K562 (cell line): ENCODE measurements around the gene SACS. TPM values are rescaled to one million over a fixed set of nuclear protein-coding genes. Genes with fewer than 3 reads are reported as not detected.

ENCODE experiments used
- ATAC-seq: fragments of 200-7000 bp; cut with Tn5 transposase; 3 replicates; pipeline ENCODE4 v1.9.1; 2020; ENCODE audit warnings: moderate library complexity
- BruUV-seq: library from RNA; stranded (reverse); fragments of 400-500 nt; replicated peaks from 2 replicates; lab custom pipeline; 2021; lab: Mats Ljungman, UMichigan
- CTCF ChIA-PET: fragments of 300-600 bp; formaldehyde crosslinking; extraction: SDS; loops from one replicate; lab custom pipeline; 2021; ENCODE audit warnings: low intra/inter-chr PET ratio; lab: Yijun Ruan, JAX
- POLR2A ChIA-PET: fragments of 300-600, 350-650 bp; sonication (Branson Sonifier 250); formaldehyde crosslinking; extraction: SDS; loops from one replicate; lab custom pipeline; 2021; ENCODE audit warnings: antibody characterized with exemption, inconsistent platforms; lab: Yijun Ruan, JAX
- DNase-seq, 4 experiments: peaks; one replicate each; pipeline versions ENCODE4 v3.0.0 to v3.0.0-alpha.2; 2011 to 2018; ENCODE audit warnings: low spot score in 3 of 4, mixed read lengths in 3 of 4; ENCODE audit errors: extremely low read depth in 1 of 4
- FAIRE-seq: peaks from 2 replicates; lab custom pipeline; 2011; peaks lifted over from hg19 to GRCh38; lab: Jason Lieb, UNC
- H2AFZ ChIP-seq: 2 replicates; pipeline ENCODE4 v1.6.0; 2011; ENCODE audit warnings: low read depth, low read length, control low read depth, inconsistent platforms
- H3K27ac ChIP-seq: fragments of 200-600 bp; 3 replicates; pipeline ENCODE4 v1.8.0; 2011; ENCODE audit warnings: low read depth, mild to moderate bottlenecking, control low read depth, inconsistent platforms, low read length, moderate library complexity, mixed read lengths; ENCODE audit errors: extremely low read depth
- H3K27me3 ChIP-seq, 2 experiments: fragments of 300-600 bp in 1 of 2; 2 replicates in 1 of 2; 3 replicates in 1 of 2; pipeline versions ENCODE4 v1.6.0 to v1.8.0; 2011; ENCODE audit warnings: inconsistent platforms in 2 of 2, low read length in 2 of 2, mild to moderate bottlenecking in 1 of 2, mixed read lengths in 1 of 2, moderate library complexity in 1 of 2; ENCODE audit not compliant: control insufficient read depth in 2 of 2, insufficient read depth in 2 of 2
- H3K36me3 ChIP-seq: fragments of 300-600 bp; 3 replicates; pipeline ENCODE4 v1.8.0; 2011; ENCODE audit warnings: mild to moderate bottlenecking, low read length, inconsistent platforms; ENCODE audit not compliant: control insufficient read depth, insufficient read depth
- H3K4me1 ChIP-seq, 2 experiments: fragments of 200-600 bp in 1 of 2; replicated peaks in 1 of 2; 2 replicates in 1 of 2; 3 replicates in 1 of 2; pipeline versions ENCODE4 v1.5.1 to v1.8.0; 2011; ENCODE audit warnings: inconsistent platforms in 2 of 2, low read length in 2 of 2, mild to moderate bottlenecking in 1 of 2, mixed read lengths in 1 of 2, moderate library complexity in 1 of 2; ENCODE audit not compliant: control insufficient read depth in 2 of 2, insufficient read depth in 2 of 2
- H3K4me2 ChIP-seq: 2 replicates; pipeline ENCODE4 v1.6.1; 2011; ENCODE audit warnings: low read length, control low read depth, inconsistent platforms, mixed read lengths; ENCODE audit not compliant: insufficient read depth
- H3K4me3 ChIP-seq: fragments of 200-600 bp; sonication (generic), shearing (Covaris generic); 2 replicates; pipeline ENCODE4 v1.5.1; 2016; ENCODE audit warnings: control low read depth, inconsistent platforms
- H3K79me2 ChIP-seq: fragments of 200-600 bp; 3 replicates; pipeline ENCODE4 v1.8.0; 2011; ENCODE audit warnings: low read length, inconsistent platforms; ENCODE audit not compliant: control insufficient read depth, insufficient read depth
- H3K9ac ChIP-seq, 2 experiments: 2 replicates each; pipeline versions ENCODE4 v1.6.0 to v1.6.1; 2011; ENCODE audit warnings: low read depth in 2 of 2, low read length in 2 of 2, control low read depth in 1 of 2, inconsistent platforms in 1 of 2, mild to moderate bottlenecking in 1 of 2, mixed read lengths in 1 of 2; ENCODE audit not compliant: insufficient read depth in 1 of 2
- H3K9me1 ChIP-seq: one replicate; pipeline ENCODE4 v1.6.0; 2011; ENCODE audit warnings: inconsistent platforms, mild to moderate bottlenecking, low read length, moderate library complexity; ENCODE audit not compliant: control insufficient read depth, insufficient read depth
- H3K9me3 ChIP-seq: replicated peaks from 2 replicates; pipeline ENCODE4 v1.5.1; 2011; ENCODE audit warnings: low read depth, low read length, inconsistent platforms; ENCODE audit not compliant: control insufficient read depth, insufficient read depth
- H4K20me1 ChIP-seq: replicated peaks from 2 replicates; pipeline ENCODE4 v1.6.1; 2011; ENCODE audit warnings: low read length, inconsistent platforms, mixed read lengths; ENCODE audit not compliant: control insufficient read depth, insufficient read depth
- CHD4 ChIP-seq: fragments of 200-600 bp; sonication (generic); IDR thresholded peaks from 3 replicates; pipeline ENCODE4 v1.6.1; 2012; ENCODE audit warnings: low read depth, mild to moderate bottlenecking, mixed read lengths, low read length, inconsistent platforms; ENCODE audit not compliant: insufficient read depth, insufficient replicate concordance, poor library complexity, severe bottlenecking
- FOS ChIP-seq: IDR thresholded peaks from 3 replicates; pipeline ENCODE4 v1.6.1; 2011; ENCODE audit not compliant: insufficient read length; ENCODE audit errors: extremely low read depth
- IRF9 ChIP-seq: fragments of 450-650 bp; IDR thresholded peaks from 2 replicates; pipeline ENCODE4 v1.6.1; 2016; ENCODE audit warnings: missing biosample characterization, missing genetic modification characterization
- KLF6 ChIP-seq: fragments of 250-450 bp; sonication (Bioruptor Pico); IDR thresholded peaks from 2 replicates; pipeline ENCODE4 v1.4.0; 2020; ENCODE audit warnings: mild to moderate bottlenecking, moderate library complexity, borderline replicate concordance
- MTA1 ChIP-seq: fragments of 450-650 bp; IDR thresholded peaks from 2 replicates; pipeline ENCODE4 v1.6.1; 2017; ENCODE audit warnings: borderline replicate concordance
- PHB ChIP-seq: fragments of 250-450 bp; sonication (Bioruptor Pico); IDR thresholded peaks from 2 replicates; pipeline ENCODE4 v1.5.0; 2021
- POLR2A ChIP-seq: fragments of 450-650 bp; conservative IDR thresholded peaks from 2 replicates; pipeline ENCODE4 v1.6.1; 2016
- RNF219 ChIP-seq: fragments of 250-450 bp; sonication (Bioruptor Pico); IDR thresholded peaks from 2 replicates; pipeline ENCODE4 v1.5.0; 2022; ENCODE audit warnings: mild to moderate bottlenecking
- SAP30 ChIP-seq: fragments of 200-600 bp; sonication (generic); IDR thresholded peaks from 2 replicates; pipeline ENCODE4 v1.6.1; 2012; ENCODE audit warnings: borderline replicate concordance, low read depth, mild to moderate bottlenecking, moderate library complexity, low read length, control low read depth, inconsistent platforms; ENCODE audit not compliant: insufficient read depth, poor library complexity, severe bottlenecking
- XRCC5 ChIP-seq: fragments of 200-400 bp; formaldehyde crosslinking; IDR thresholded peaks from 2 replicates; pipeline ENCODE4 v1.6.1; 2017; ENCODE audit warnings: low read depth, mild to moderate bottlenecking, low read length
- ZNF444 ChIP-seq: fragments of 250-450 bp; sonication (Bioruptor Pico); IDR thresholded peaks from 2 replicates; pipeline ENCODE4 v1.4.0; 2020; ENCODE audit warnings: mild to moderate bottlenecking, moderate library complexity
- ZNF668 ChIP-seq: fragments of 250-450 bp; sonication (Bioruptor Pico); IDR thresholded peaks from 2 replicates; pipeline ENCODE4 v1.8.0; 2022; ENCODE audit warnings: mild to moderate bottlenecking, inconsistent platforms
- WGBS: fragments of 100-300 bp; shearing (Covaris generic); methylation state at CpG from one replicate; pipeline ENCODE4 v1.1.6; 2016; ENCODE audit warnings: low coverage, mixed read lengths; ENCODE audit not compliant: insufficient coverage; ENCODE audit errors: missing lambda C conversion rate; 5-methylcytosine and 5-hydroxymethylcytosine counted together
- in situ Hi-C: fragments of 300-500 bp; cut with MboI; formaldehyde crosslinking; loops from 4 replicates; pipeline ENCODE4 v1.15.0; 2018; ENCODE audit warnings: inconsistent platforms, mixed read lengths
- intact Hi-C: fragments of 100-400 bp; cut with micrococcal nuclease; formaldehyde crosslinking; loops from 2 replicates; pipeline ENCODE4 v1.14.2; 2022
- polyA plus RNA-seq, 8 experiments: library from polyadenylated mRNA; depleted of rRNA in 4 of 8; stranded (reverse) in 5 of 8; unstranded in 3 of 8; fragments of >200 nt; fragmentation: Nextera tagmentation in 2 of 8; fragmentation: Illumina TruSeq in 1 of 8; extraction: Ambion mirVana in 2 of 8; extraction: Trizol in 1 of 8; gene quantifications; 2 replicates each; pipeline versions ENCODE4 v1.2.1 to v1.2.3, GENCODE V29; 2011 to 2014; ENCODE audit warnings: inconsistent platforms in 1 of 8, missing spikeins in 1 of 8
- total RNA-seq, 7 experiments: library from RNA; depleted of rRNA in 6 of 7; stranded (reverse); fragments of >200 nt in 6 of 7; fragmentation: Illumina TruSeq in 2 of 7; extraction: Trizol in 2 of 7; gene quantifications; 2 replicates each; pipeline versions ENCODE4 v1.2.1 to v1.2.3, GENCODE V29; 2011 to 2021; ENCODE audit warnings: low replicate concordance in 1 of 7
- TF ChIP-seq, protein P1 (sequence below): fragments of 450-650 bp; formaldehyde crosslinking; IDR thresholded peaks from 2 replicates; pipeline ENCODE4 v1.4.0; 2020; ENCODE audit warnings: mild to moderate bottlenecking, mixed read lengths
- TF ChIP-seq, protein P2 (sequence below): sonication (generic); formaldehyde crosslinking; IDR thresholded peaks from 2 replicates; pipeline ENCODE4 v1.8.1; 2023; ENCODE audit warnings: mild to moderate bottlenecking, missing genetic modification reagents

The SACS gene
- total and polyA plus RNA-seq, 9 of the 15 experiments (the other 6 are each of a cell fraction or from before 2014, with no cell fraction given), result 4.7 to 28.2 (median 18.9) TPM

GRCh38 chr13:23367907-23368306, 65.6 kb downstream of the SACS start:
- ATAC-seq (no peak), DNase-seq (no peak), FAIRE-seq (no peak)
- TF ChIP-seq KLF6 (CRISPR knock-in tag) (no peak), PHB (no peak), XRCC5 (no peak), RNF219 (CRISPR knock-in tag) (no peak), IRF9 (tag) (no peak), SAP30 (no peak), FOS (no peak), ZNF444 (CRISPR knock-in tag) (no peak), CHD4 (no peak), POLR2A (no peak), ZNF668 (CRISPR knock-in tag) (no peak), MTA1 (no peak)
- TF ChIP-seq, protein P1, sequence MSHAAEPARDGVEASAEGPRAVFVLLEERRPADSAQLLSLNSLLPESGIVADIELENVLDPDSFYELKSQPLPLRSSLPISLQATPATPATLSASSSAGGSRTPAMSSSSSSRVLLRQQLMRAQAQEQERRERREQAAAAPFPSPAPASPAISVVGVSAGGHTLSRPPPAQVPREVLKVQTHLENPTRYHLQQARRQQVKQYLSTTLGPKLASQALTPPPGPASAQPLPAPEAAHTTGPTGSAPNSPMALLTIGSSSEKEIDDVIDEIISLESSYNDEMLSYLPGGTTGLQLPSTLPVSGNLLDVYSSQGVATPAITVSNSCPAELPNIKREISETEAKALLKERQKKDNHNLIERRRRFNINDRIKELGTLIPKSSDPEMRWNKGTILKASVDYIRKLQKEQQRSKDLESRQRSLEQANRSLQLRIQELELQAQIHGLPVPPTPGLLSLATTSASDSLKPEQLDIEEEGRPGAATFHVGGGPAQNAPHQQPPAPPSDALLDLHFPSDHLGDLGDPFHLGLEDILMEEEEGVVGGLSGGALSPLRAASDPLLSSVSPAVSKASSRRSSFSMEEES (CRISPR knock-in tag), result no peak
- TF ChIP-seq, protein P2, sequence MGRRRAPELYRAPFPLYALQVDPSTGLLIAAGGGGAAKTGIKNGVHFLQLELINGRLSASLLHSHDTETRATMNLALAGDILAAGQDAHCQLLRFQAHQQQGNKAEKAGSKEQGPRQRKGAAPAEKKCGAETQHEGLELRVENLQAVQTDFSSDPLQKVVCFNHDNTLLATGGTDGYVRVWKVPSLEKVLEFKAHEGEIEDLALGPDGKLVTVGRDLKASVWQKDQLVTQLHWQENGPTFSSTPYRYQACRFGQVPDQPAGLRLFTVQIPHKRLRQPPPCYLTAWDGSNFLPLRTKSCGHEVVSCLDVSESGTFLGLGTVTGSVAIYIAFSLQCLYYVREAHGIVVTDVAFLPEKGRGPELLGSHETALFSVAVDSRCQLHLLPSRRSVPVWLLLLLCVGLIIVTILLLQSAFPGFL (CRISPR knock-in tag), result no peak
- no peaks in the 10 kb centered on the region for H4K20me1 ChIP-seq
- in situ Hi-C loops (no loop called here), intact Hi-C loops (no loop called here)
- H3K27ac ChIP-seq, result no peak overlapping the region
- H3K36me3 ChIP-seq, result peaks cover 75% of the 10 kb centered on the region; the same call in 2 of the 3 replicates
- ChIA-PET CTCF (no interaction called here), POLR2A (no interaction called here)
- no peaks in the 10 kb centered on the region for H3K9me3 ChIP-seq
- H3K4me2 ChIP-seq, result no peak overlapping the region
- WGBS, result 100% methylated on average over 4 of the region's 6 CpGs
- H3K27me3 ChIP-seq, result no peaks in the 10 kb centered on the region
- H3K4me1 ChIP-seq, result no peaks in the 10 kb centered on the region; a peak in 1 of 5 replicates
- no TSS peak for BruUV-seq
- no peak overlapping the region for H3K9ac ChIP-seq
- H3K79me2 ChIP-seq, result peaks cover 10% of the 10 kb centered on the region
- no peak overlapping the region for H3K4me3 ChIP-seq
- no peak overlapping the region for H2AFZ ChIP-seq
- no peaks in the 10 kb centered on the region for H3K9me1 ChIP-seq
